Keratinocyte (primary cell): ENCODE measurements around the gene PAX7. TPM values are rescaled to one million over a fixed set of nuclear protein-coding genes. Genes with fewer than 3 reads are reported as not detected.

ENCODE experiments used
- DNase-seq: peaks from one replicate; pipeline ENCODE4 v3.0.0-alpha.2; 2011; ENCODE audit warnings: low read depth, missing footprints, low spot score
- FAIRE-seq: peaks from 2 replicates; lab custom pipeline; 2011; peaks lifted over from hg19 to GRCh38; lab: Jason Lieb, UNC
- H2AFZ ChIP-seq: 2 replicates; pipeline ENCODE4 v1.6.0; 2012; ENCODE audit warnings: low read length, control low read depth, inconsistent platforms; ENCODE audit not compliant: control insufficient read depth
- H3K27ac ChIP-seq: 2 replicates; pipeline ENCODE4 v1.5.1; 2011; ENCODE audit warnings: low read length; ENCODE audit not compliant: control insufficient read depth, insufficient read depth
- H3K27me3 ChIP-seq: 3 replicates; pipeline ENCODE4 v1.6.0; 2011; ENCODE audit warnings: low read length; ENCODE audit not compliant: control insufficient read depth, insufficient read depth; ENCODE audit errors: extremely low read depth
- H3K36me3 ChIP-seq, 2 experiments: 2 replicates in 1 of 2; 3 replicates in 1 of 2; pipeline ENCODE4 v1.5.1; 2011; ENCODE audit warnings: low read length in 2 of 2, mild to moderate bottlenecking in 1 of 2; ENCODE audit not compliant: control insufficient read depth in 2 of 2, insufficient read depth in 2 of 2; ENCODE audit errors: extremely low read depth in 1 of 2
- H3K4me1 ChIP-seq: 3 replicates; pipeline ENCODE4 v1.5.1; 2011; ENCODE audit warnings: low read length; ENCODE audit not compliant: control insufficient read depth, insufficient read depth; ENCODE audit errors: extremely low read depth
- H3K4me2 ChIP-seq: 3 replicates; pipeline ENCODE4 v1.6.0; 2011; ENCODE audit warnings: low read depth, low read length; ENCODE audit not compliant: control insufficient read depth, insufficient read depth; ENCODE audit errors: extremely low read depth
- H3K4me3 ChIP-seq, 3 experiments: fragments of 200-600 bp in 1 of 3; sonication (generic) in 1 of 3; 2 replicates in 2 of 3; 3 replicates in 1 of 3; pipeline ENCODE4 v1.5.1; 2011 to 2016; ENCODE audit warnings: low read length in 3 of 3, mild to moderate bottlenecking in 3 of 3, control low read depth in 2 of 3, inconsistent platforms in 1 of 3, low read depth in 1 of 3, mixed read lengths in 1 of 3, mixed run types in 1 of 3, moderate library complexity in 1 of 3; ENCODE audit not compliant: control insufficient read depth in 2 of 3, insufficient read depth in 2 of 3; ENCODE audit errors: extremely low read depth in 1 of 3
- H3K79me2 ChIP-seq: 2 replicates; pipeline ENCODE4 v1.6.0; 2012; ENCODE audit warnings: low read length; ENCODE audit not compliant: control insufficient read depth, insufficient read depth
- H3K9ac ChIP-seq: 3 replicates; pipeline ENCODE4 v1.6.0; 2011; ENCODE audit warnings: low read length; ENCODE audit not compliant: control insufficient read depth, insufficient read depth; ENCODE audit errors: extremely low read depth
- H3K9me1 ChIP-seq: 3 replicates; pipeline ENCODE4 v1.6.0; 2011; ENCODE audit warnings: low read length; ENCODE audit not compliant: control insufficient read depth, insufficient read depth; ENCODE audit errors: extremely low read depth
- H3K9me3 ChIP-seq: 2 replicates; pipeline ENCODE4 v1.5.1; 2012; ENCODE audit warnings: low read depth, low read length; ENCODE audit not compliant: control insufficient read depth
- H4K20me1 ChIP-seq: 3 replicates; pipeline ENCODE4 v1.6.0; 2011; ENCODE audit warnings: low read length; ENCODE audit not compliant: control insufficient read depth, insufficient read depth; ENCODE audit errors: extremely low read depth
- EZH2 ChIP-seq: IDR thresholded peaks from one replicate; pipeline ENCODE4 v1.6.1; 2012; ENCODE audit warnings: inconsistent platforms, mild to moderate bottlenecking, low read length, moderate library complexity
- dilution Hi-C: fragments of 300-500 bp; cut with MboI; formaldehyde crosslinking; loops from one replicate; pipeline ENCODE4 v1.7.0; 2020; ENCODE audit warnings: low sequenced_read_pairs; ENCODE audit not compliant: extremely low pct_ligation_motif_present
- polyA plus RNA-seq, 5 experiments: library from polyadenylated mRNA; depleted of rRNA in 3 of 5; stranded (reverse) in 3 of 5; stranded (forward) in 1 of 5; unstranded in 1 of 5; fragments of >200 nt; gene quantifications; 1 replicate in 1 of 5; 2 replicates in 3 of 5; 3 replicates in 1 of 5; pipeline versions ENCODE4 v1.2.1 to v1.2.3, GENCODE V29; 2011 to 2012; ENCODE audit warnings: missing spikeins in 2 of 5, low read depth in 1 of 5, low replicate concordance in 1 of 5
- TF ChIP-seq, protein P1 (sequence below), 3 experiments: IDR thresholded peaks in 1 of 3; conservative IDR thresholded peaks in 1 of 3; optimal IDR thresholded peaks in 1 of 3; 2 replicates in 2 of 3; 3 replicates in 1 of 3; pipeline versions ENCODE3 to v1.5.1; 2011; ENCODE audit warnings: low read length in 3 of 3, mild to moderate bottlenecking in 3 of 3, moderate library complexity in 2 of 3, control low read depth in 1 of 3, inconsistent platforms in 1 of 3; ENCODE audit not compliant: insufficient read depth in 2 of 3; ENCODE audit errors: extremely low read depth in 1 of 3

Gene PAX7
- polyA plus RNA-seq, 1 donor (not counting 4 experiments of a cell fraction or from before 2014, with no cell fraction given): not detected

DNA sequence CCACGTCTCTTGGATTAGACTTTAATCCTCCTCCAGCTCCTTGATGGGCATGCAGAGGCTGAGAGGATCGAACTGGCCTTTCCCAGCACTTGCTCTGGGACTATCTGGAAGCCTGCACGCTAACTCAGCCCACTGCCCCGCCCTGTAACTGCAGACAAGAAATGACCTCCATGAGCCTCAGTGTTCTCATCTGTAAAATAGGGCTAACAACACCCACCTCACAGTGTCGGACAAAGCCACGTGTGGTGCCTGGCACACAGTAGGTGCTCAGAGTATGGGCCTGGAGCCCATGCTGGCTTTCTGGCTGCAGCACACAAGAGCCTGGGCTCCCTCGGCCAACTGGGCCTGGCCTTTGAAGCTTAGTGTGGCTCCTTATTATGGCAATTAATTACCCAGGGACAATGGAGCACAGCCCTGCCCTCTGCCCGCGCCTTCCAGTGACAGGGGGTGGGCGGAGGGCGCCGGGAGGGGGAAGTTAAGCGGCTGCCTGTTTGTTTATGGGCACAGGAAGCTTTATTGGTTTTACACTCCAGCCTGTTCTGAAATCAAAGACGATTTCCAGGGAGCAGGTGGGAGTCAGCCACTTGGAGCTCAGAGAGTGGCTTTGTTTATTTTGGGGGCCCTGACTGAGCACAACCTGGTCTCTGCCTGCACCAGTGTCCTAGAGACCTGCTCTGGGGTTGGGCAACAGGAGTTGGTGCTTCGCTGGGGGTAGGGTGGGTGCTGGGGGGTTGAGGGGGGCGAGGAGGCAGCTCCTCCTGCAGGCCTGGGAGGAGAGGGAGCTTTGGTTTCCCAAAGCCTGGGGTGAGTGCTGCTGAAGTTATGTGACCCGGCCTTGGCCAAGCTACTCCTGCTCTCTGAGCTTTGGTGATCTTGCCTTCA is 31.0 kb downstream of the PAX7 start:
- H3K9me1 ChIP-seq: no peaks in the 10 kb centered on the region
- H3K9ac ChIP-seq: no peak overlapping the region
- H3K27me3 ChIP-seq: peaks cover 16% of the 10 kb centered on the region
- no peak for TF ChIP-seq EZH2
- TF ChIP-seq, protein P1, sequence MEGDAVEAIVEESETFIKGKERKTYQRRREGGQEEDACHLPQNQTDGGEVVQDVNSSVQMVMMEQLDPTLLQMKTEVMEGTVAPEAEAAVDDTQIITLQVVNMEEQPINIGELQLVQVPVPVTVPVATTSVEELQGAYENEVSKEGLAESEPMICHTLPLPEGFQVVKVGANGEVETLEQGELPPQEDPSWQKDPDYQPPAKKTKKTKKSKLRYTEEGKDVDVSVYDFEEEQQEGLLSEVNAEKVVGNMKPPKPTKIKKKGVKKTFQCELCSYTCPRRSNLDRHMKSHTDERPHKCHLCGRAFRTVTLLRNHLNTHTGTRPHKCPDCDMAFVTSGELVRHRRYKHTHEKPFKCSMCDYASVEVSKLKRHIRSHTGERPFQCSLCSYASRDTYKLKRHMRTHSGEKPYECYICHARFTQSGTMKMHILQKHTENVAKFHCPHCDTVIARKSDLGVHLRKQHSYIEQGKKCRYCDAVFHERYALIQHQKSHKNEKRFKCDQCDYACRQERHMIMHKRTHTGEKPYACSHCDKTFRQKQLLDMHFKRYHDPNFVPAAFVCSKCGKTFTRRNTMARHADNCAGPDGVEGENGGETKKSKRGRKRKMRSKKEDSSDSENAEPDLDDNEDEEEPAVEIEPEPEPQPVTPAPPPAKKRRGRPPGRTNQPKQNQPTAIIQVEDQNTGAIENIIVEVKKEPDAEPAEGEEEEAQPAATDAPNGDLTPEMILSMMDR (optimal IDR thresholded peaks at IDR 0.05 in 1 of 3, IDR thresholded peaks at IDR 0.05 in 1 of 3, conservative IDR thresholded peaks at IDR 0.05 in 1 of 3; ENCODE audit: extremely low read depth in 1 of 3, insufficient read depth in 2 of 3, low read length in 3 of 3): no peak
- no peaks in the 10 kb centered on the region for H3K79me2 ChIP-seq
- no peaks in the 10 kb centered on the region for H3K36me3 ChIP-seq
- H3K27ac ChIP-seq: no peak overlapping the region
- H3K4me2 ChIP-seq: no peak overlapping the region
- FAIRE-seq: no peak
- no peak for DNase-seq
- H2AFZ ChIP-seq: no peak overlapping the region
- peaks cover 7% of the 10 kb centered on the region for H3K4me1 ChIP-seq
- H3K4me3 ChIP-seq: no peak overlapping the region
- dilution Hi-C loops: no loop called here
- no peaks in the 10 kb centered on the region for H4K20me1 ChIP-seq
- H3K9me3 ChIP-seq: no peaks in the 10 kb centered on the region

DNA sequence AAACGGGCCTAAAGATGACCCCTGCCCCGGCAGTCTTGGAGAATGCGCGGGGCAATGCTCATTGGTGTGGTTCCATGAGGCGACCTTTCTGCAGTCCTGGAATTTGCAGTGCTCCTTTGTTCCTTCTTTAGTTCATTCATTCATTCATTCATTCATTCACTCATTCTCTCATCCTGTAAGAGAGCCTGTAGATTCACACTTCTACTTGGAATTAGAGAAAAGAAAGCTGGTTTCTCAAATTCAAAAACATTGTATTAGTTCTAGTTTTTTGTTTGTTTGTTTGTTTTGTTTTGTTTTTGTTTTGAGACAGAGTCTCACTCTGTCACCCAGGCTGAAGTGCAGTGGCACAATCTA is 31.6 kb downstream of the PAX7 start:
- H3K9me1 ChIP-seq: no peaks in the 10 kb centered on the region
- H3K27me3 ChIP-seq: peaks cover 15% of the 10 kb centered on the region
- DNase-seq (no peak), FAIRE-seq (no peak)
- TF ChIP-seq EZH2: no peak
- TF ChIP-seq, protein P1 (optimal IDR thresholded peaks at IDR 0.05 in 1 of 3, IDR thresholded peaks at IDR 0.05 in 1 of 3, conservative IDR thresholded peaks at IDR 0.05 in 1 of 3; ENCODE audit: extremely low read depth in 1 of 3, insufficient read depth in 2 of 3, low read length in 3 of 3): no peak
- H3K9me3 ChIP-seq: no peaks in the 10 kb centered on the region
- no peak overlapping the region for H3K4me3 ChIP-seq
- H3K4me2 ChIP-seq: no peak overlapping the region
- no peak overlapping the region for H3K9ac ChIP-seq
- H2AFZ ChIP-seq: no peak overlapping the region
- no peaks in the 10 kb centered on the region for H3K36me3 ChIP-seq
- no peak overlapping the region for H3K27ac ChIP-seq
- H3K4me1 ChIP-seq: peaks cover 13% of the 10 kb centered on the region
- no peaks in the 10 kb centered on the region for H4K20me1 ChIP-seq
- dilution Hi-C loops: no loop called here
- H3K79me2 ChIP-seq: no peaks in the 10 kb centered on the region
